ENCODE results near the gene ATG4C.
A peak's percentile ranks its signal among the peaks of the same experiment; 100 is the strongest.

The ATG4C gene

GRCh38 chr1:62841587-62842169, 57.7 kb downstream of the ATG4C start:
- DNase-seq = peak; percentile 66

- DNase-seq = no peak
These were observed 60.1 kb downstream of the ATG4C start for GRCh38 chr1:62844030-62844429.

GRCh38 chr1:62849031-62849430, 65.1 kb downstream of the ATG4C start:
- no peak for DNase-seq

GRCh38 chr1:62852253-62852652, 68.3 kb downstream of the ATG4C start:
- no peak for DNase-seq

- DNase-seq = no peak
These were observed 73.0 kb downstream of the ATG4C start for GRCh38 chr1:62856960-62857359.

- no peak for DNase-seq
These were observed 85.4 kb downstream of the ATG4C start for GRCh38 chr1:62869217-62869754.

- no peak for DNase-seq
These were observed 86.2 kb downstream of the ATG4C start for GRCh38 chr1:62870148-62870547.

GRCh38 chr1:62875676-62876075, 91.7 kb downstream of the ATG4C start:
- no peak for DNase-seq

GRCh38 chr1:62876535-62876934, 92.6 kb downstream of the ATG4C start:
- DNase-seq = peak; percentile 47

GRCh38 chr1:62877579-62877978, 93.6 kb downstream of the ATG4C start:
- DNase-seq = no peak

GRCh38 chr1:62879962-62880361, 96.0 kb downstream of the ATG4C start:
- no peak for DNase-seq

- DNase-seq = no peak
These were observed 98.5 kb downstream of the ATG4C start for GRCh38 chr1:62882201-62883104.

GRCh38 chr1:62884156-62884740, 100.3 kb downstream of the ATG4C start:
- no peak for DNase-seq

GRCh38 chr1:62887799-62888507, 104.0 kb downstream of the ATG4C start:
- DNase-seq = no peak

- no peak for DNase-seq
These were observed 108.1 kb downstream of the ATG4C start for GRCh38 chr1:62891956-62892562.

GRCh38 chr1:62897788-62898187, 113.9 kb downstream of the ATG4C start:
- peak; percentile 79 for DNase-seq

- no peak for DNase-seq
These were observed 116.6 kb downstream of the ATG4C start for GRCh38 chr1:62900566-62900965.

- DNase-seq = no peak
These were observed 117.7 kb downstream of the ATG4C start for GRCh38 chr1:62901650-62902049.

- DNase-seq = no peak
These were observed 119.6 kb downstream of the ATG4C start for GRCh38 chr1:62903522-62903921.

- DNase-seq = peak; percentile 63
These were observed 120.3 kb downstream of the ATG4C start for GRCh38 chr1:62903982-62904855.

- no peak for DNase-seq
These were observed 120.9 kb downstream of the ATG4C start for GRCh38 chr1:62904856-62905225.

GRCh38 chr1:62905309-62905708, 121.4 kb downstream of the ATG4C start:
- DNase-seq = peak; percentile 29

Data from NCI-H1436 (cell line).